Upper lobe of left lung (tissue), 4 donors: ENCODE data around the gene CNTN2.

ENCODE experiments used
- POLR2A ChIP-seq, 4 donors: fragments of 450-650 bp; IDR thresholded peaks; one replicate each; pipeline ENCODE4 v1.5.1; 2016 to 2017; ENCODE audit warnings: antibody characterized with exemption in 4 of 4, mild to moderate bottlenecking in 2 of 4
- POLR2AphosphoS5 ChIP-seq, 2 donors: sonication (generic); formaldehyde crosslinking; IDR thresholded peaks; one replicate each; pipeline ENCODE4 v1.5.1; 2017; ENCODE audit warnings: antibody characterized with exemption in 2 of 2
- TF ChIP-seq, protein P1 (sequence below), 6 experiments: fragments of 450-650 bp in 4 of 6; fragments of 200-600 bp in 2 of 6; sonication (generic) in 2 of 6; IDR thresholded peaks; one replicate each; pipeline ENCODE4 v1.5.1; 2016 to 2019; ENCODE audit warnings: antibody characterized with exemption in 6 of 6

DNA sequence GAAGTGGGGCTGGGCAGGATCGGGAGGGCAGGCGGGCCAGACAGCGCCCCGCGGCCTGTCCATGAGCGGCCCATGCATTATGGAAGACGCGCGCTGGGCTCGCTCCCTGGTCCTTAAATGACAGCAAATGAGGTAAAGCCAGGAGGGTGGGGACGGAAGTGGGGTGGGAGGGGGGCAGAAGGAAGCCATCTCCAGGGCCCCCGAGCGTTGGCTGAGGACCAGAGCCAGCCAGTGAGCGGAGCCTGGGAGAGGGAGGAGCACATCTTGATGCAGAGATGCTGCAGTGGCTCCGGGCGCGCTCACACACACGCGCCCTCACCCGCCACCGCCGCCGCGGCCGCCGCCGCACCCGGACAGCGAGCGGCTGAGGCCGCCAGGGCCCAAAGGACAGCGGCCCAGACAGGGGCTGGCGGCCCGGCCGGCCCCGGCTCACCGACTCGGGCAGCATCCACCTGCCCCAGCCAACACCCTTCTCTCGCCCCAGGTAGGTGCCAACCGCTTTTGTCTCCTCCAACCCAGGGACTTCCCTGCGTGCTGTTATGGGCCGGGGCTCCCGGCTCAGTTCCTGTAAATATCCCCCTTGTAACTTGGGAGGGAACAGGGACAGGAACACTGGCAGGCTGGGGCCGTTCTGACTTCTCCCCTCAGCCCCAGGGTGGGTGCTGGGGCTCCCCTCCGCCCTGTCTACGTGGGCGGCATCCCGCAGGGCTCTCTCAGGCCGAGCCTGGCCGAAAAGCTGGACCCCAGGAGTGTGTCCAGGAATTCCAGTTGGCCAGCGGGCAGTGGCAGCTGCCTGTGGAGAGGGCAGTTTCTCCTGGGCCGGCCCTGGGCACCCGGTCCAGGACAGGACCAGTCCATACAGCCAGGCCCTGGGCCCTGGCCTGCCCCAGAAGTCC is at the start of gene CNTN2:
- TF ChIP-seq POLR2A (IDR thresholded peaks at IDR 0.05) (no peak), POLR2AphosphoS5 (IDR thresholded peaks at IDR 0.05) (no peak)
- TF ChIP-seq, protein P1, sequence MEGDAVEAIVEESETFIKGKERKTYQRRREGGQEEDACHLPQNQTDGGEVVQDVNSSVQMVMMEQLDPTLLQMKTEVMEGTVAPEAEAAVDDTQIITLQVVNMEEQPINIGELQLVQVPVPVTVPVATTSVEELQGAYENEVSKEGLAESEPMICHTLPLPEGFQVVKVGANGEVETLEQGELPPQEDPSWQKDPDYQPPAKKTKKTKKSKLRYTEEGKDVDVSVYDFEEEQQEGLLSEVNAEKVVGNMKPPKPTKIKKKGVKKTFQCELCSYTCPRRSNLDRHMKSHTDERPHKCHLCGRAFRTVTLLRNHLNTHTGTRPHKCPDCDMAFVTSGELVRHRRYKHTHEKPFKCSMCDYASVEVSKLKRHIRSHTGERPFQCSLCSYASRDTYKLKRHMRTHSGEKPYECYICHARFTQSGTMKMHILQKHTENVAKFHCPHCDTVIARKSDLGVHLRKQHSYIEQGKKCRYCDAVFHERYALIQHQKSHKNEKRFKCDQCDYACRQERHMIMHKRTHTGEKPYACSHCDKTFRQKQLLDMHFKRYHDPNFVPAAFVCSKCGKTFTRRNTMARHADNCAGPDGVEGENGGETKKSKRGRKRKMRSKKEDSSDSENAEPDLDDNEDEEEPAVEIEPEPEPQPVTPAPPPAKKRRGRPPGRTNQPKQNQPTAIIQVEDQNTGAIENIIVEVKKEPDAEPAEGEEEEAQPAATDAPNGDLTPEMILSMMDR (IDR thresholded peaks at IDR 0.05), result no peak
